ENCODE data around the gene GPR183.
A peak's percentile ranks its signal among the peaks of the same experiment; 100 is the strongest.

Gene GPR183

GRCh38 chr13:99339736-99340397 lies 32.7 kb upstream of the GPR183 start:
- TF ChIP-seq CTCF (conservative IDR thresholded peaks at IDR 0.05; ENCODE audit: low read length), result no peak
- peak; percentile 50 for DNase-seq (ENCODE audit: low read depth)
- no peak overlapping the region for H3K4me3 ChIP-seq (ENCODE audit: low read length)

- TF ChIP-seq CTCF (conservative IDR thresholded peaks at IDR 0.05; ENCODE audit: low read length), result no peak
- DNase-seq (ENCODE audit: low read depth), result no peak
- no peak overlapping the region for H3K4me3 ChIP-seq (ENCODE audit: low read length)
Observed at GRCh38 chr13:99339230-99339721, 32.1 kb upstream of the GPR183 start.

GRCh38 chr13:99335603-99336002 lies 28.4 kb upstream of the GPR183 start:
- no peak overlapping the region for H3K4me3 ChIP-seq (ENCODE audit: low read length)
- no peak for TF ChIP-seq CTCF (conservative IDR thresholded peaks at IDR 0.05; ENCODE audit: low read length)
- no peak for DNase-seq (ENCODE audit: low read depth)

GRCh38 chr13:99335087-99335486 lies 27.9 kb upstream of the GPR183 start:
- no peak overlapping the region for H3K4me3 ChIP-seq (ENCODE audit: low read length)
- no peak for TF ChIP-seq CTCF (conservative IDR thresholded peaks at IDR 0.05; ENCODE audit: low read length)
- no peak for DNase-seq (ENCODE audit: low read depth)

GRCh38 chr13:99334221-99334620 lies 27.0 kb upstream of the GPR183 start:
- no peak for DNase-seq (ENCODE audit: low read depth)
- H3K4me3 ChIP-seq (ENCODE audit: low read length), result no peak overlapping the region
- TF ChIP-seq CTCF (conservative IDR thresholded peaks at IDR 0.05; ENCODE audit: low read length), result no peak

GRCh38 chr13:99332456-99332855 lies 25.3 kb upstream of the GPR183 start:
- DNase-seq (ENCODE audit: low read depth), result no peak
- TF ChIP-seq CTCF (conservative IDR thresholded peaks at IDR 0.05; ENCODE audit: low read length), result no peak
- no peak overlapping the region for H3K4me3 ChIP-seq (ENCODE audit: low read length)

- TF ChIP-seq CTCF (conservative IDR thresholded peaks at IDR 0.05; ENCODE audit: low read length), result no peak
- no peak overlapping the region for H3K4me3 ChIP-seq (ENCODE audit: low read length)
- DNase-seq (ENCODE audit: low read depth), result no peak
Observed at GRCh38 chr13:99331881-99332293, 24.7 kb upstream of the GPR183 start.

Data from AG10803 (cell line).